Measurements from ENCODE around the gene SMARCAD1. TPM values are rescaled to one million over a fixed set of nuclear protein-coding genes. Genes with fewer than 3 reads are reported as not detected.

SMARCAD1 gene
- polyA plus RNA-seq, 4 donors, result 52.5 to 70.8 (median 60.1) TPM

DNA sequence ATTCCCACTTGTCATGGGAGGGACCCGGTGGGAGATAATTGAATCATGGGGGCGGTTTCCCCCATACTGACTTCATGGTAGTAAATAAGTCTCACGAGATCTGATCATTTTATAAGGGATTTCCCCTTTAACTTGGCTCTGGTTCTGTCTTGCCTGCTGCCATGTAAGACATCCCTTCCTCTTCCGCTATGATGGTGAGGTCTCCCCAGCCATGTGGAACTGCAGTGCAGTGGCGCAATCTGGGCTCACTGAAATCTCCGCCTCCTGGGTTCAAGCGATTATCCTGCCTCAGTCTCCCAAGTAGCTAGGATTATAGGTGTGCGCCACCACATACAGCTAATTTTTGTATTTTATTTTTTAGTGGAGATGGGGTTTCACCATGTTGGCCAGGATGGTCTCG is 132.1 kb downstream of the SMARCAD1 start:
- no peak for DNase-seq (ENCODE audit: low read depth in 4 of 4, low spot score in 3 of 4)

Other genes with a start within 250 kb of the SMARCAD1 start
- gene HPGDS, start 135.0 kb downstream of the SMARCAD1 start, polyA plus RNA-seq (ENCODE audit: insufficient read length in 4 of 4), result 10 to 100 TPM in 1 of 4 donors, 1 to 10 TPM in 3; 3.1 to 15.9 (median 4.4) TPM
- 10 to 100 TPM; 21.6 to 55.3 (median 48.3) TPM for gene PDLIM5, start 244.1 kb downstream of the SMARCAD1 start, polyA plus RNA-seq (ENCODE audit: insufficient read length in 4 of 4)

Measured in left renal pelvis (tissue), 4 donors.